Measurements from ENCODE around the gene DAP3. TPM values are rescaled to one million over a fixed set of nuclear protein-coding genes. Genes with fewer than 3 reads are reported as not detected.
A peak's percentile ranks its signal among the peaks of the same experiment; 100 is the strongest.
"Not testable (repeated sequence)": the region's sequence is repeated elsewhere in the genome, so short reads cannot be mapped to it uniquely, and the experiment has no call there.

The DAP3 gene
- total and polyA plus RNA-seq, 4 donors = 50.9 to 114 (median 76.5) TPM

DNA sequence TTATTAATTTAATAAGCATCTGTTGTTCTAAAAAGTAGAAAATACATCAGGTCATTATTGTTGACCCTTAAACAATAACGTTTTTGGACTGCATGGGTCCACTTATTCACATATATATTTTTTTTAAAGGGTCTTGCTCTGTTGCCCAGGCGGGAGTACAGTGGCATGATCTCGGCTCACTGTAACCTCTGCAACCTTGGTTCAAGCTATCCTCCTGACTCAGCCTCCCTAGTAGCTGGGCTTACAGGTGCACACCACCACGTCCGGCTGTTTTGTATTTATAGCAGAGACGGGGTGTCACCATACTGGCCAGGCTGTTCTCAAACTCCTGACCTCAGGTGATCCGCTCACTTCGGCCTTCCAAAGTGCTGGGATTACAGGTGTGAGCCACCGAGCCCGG, 53.0 kb downstream of the DAP3 start:
- H3K9me3 ChIP-seq (ENCODE audit: control insufficient read depth, insufficient read depth, low read length) = no peaks in the 10 kb centered on the region
- 87% methylated on average over 9 of the region's 10 CpGs for WGBS (ENCODE audit: insufficient coverage)
- DNase-seq (ENCODE audit: low read depth in 4 of 6, low spot score in 6 of 6) = no peak

DNA sequence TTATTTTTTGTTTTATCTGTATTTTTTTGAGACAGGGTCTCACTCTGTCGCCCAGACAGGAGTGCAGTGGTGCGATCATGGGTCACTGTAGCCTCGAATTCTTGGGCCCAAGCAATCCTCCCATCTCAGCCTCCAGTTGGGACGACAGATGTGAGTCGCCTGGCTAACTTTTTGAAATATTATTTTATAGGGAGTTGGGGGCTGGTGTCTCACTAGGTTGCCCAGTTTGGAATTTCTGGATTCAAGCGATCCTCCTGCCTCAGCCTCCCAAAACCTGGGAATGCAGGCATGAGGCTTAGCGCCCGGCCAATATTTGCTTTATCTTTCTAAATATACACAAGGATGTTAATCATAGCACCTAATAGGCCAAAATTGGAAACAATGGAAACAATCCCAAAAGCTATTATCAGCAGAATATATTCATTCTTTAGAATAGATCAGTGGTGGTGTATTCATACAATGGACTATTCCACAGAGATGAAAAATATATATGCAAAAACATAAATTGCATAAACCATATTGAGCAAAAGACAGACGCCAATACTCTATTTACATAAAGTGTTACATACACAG, 55.9 kb downstream of the DAP3 start:
- H3K9me3 ChIP-seq (ENCODE audit: control insufficient read depth, insufficient read depth, low read length) = no peaks in the 10 kb centered on the region
- H3K4me3 ChIP-seq (ENCODE audit: low read depth, low read length) = peak overlapping the region; percentile 70
- H3K36me3 ChIP-seq (ENCODE audit: control insufficient read depth, insufficient read depth, low read length) = peaks cover 17% of the 10 kb centered on the region
- H3K27me3 ChIP-seq (ENCODE audit: control insufficient read depth, insufficient read depth, low read length) = no peaks in the 10 kb centered on the region
- DNase-seq (ENCODE audit: low read depth in 4 of 6, low spot score in 6 of 6) = no peak
- H3K4me1 ChIP-seq (ENCODE audit: control insufficient read depth, insufficient read depth, low read length) = peaks cover 5% of the 10 kb centered on the region
- H3K27ac ChIP-seq (ENCODE audit: low read depth, low read length) = peak overlapping the region; percentile 77
- 100% methylated on average over 3 of the region's 9 CpGs for WGBS (ENCODE audit: insufficient coverage)

More for the DNA sequence above, 53.0 kb downstream of the DAP3 start:
- Histone ChIP-seq H3K4me1 (ENCODE audit: control insufficient read depth, insufficient read depth, low read length) (peaks cover 5% of the 10 kb centered on the region), H3K4me3 (ENCODE audit: low read depth, low read length) (no peak overlapping the region), H3K27ac (ENCODE audit: low read depth, low read length) (no peak overlapping the region), H3K27me3 (ENCODE audit: control insufficient read depth, insufficient read depth, low read length) (no peaks in the 10 kb centered on the region), H3K36me3 (ENCODE audit: control insufficient read depth, insufficient read depth, low read length) (peaks cover 17% of the 10 kb centered on the region)

DNA sequence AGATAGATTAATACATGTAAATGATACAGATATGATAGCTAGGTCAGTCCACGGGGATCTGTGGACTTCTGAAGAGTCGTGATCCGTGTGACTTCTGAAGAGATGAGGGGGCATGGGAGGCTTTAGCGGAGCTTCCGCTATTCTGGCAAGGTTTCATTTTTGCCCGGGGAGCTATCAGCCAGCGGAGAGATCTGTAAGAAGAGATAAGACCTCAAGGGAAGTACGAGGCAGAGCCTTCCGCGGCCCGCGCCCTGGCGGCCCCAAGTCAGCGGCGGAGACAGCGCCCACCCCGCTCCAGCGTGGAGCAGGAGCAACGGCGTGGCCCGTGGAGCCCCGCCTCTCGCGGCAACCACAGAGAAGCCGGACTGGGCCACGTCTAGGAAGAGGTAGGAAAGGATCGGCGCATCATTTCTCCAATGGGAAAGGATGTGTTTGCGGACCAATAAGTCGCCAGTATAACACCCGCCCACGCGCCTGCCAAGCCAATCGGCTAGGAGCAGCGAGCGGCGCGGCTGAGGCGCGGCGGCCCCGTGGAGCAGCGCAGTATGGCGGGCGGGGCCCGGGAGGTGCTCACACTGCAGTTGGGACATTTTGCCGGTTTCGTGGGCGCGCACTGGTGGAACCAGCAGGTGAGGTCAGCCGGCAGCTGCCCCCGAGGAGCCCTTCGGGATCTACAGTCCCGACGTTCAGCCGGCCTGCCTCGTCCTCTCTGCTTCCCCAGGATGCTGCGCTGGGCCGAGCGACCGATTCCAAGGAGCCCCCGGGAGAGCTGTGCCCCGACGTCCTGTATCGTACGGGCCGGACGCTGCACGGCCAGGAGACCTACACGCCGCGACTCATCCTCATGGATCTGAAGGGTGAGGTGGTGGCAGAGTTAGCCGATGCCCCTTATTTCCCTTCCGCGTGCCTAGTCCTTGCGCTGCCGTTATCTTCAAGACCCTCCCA, 56.7 kb downstream of the DAP3 start:
- not testable (repeated sequence) for H3K4me1 ChIP-seq (ENCODE audit: control insufficient read depth, insufficient read depth, low read length); H3K27me3 ChIP-seq (ENCODE audit: control insufficient read depth, insufficient read depth, low read length); H3K9me3 ChIP-seq (ENCODE audit: control insufficient read depth, insufficient read depth, low read length)
- Histone ChIP-seq H3K27ac (ENCODE audit: low read depth, low read length) (peak overlapping the region; percentile 77), H3K4me3 (ENCODE audit: low read depth, low read length) (peak overlapping the region; percentile 70), H3K36me3 (ENCODE audit: control insufficient read depth, insufficient read depth, low read length) (peaks cover 14% of the 10 kb centered on the region)
- peak; percentile 81 to 99 (median 88) for DNase-seq (ENCODE audit: low read depth in 4 of 6, low spot score in 6 of 6)
- WGBS (ENCODE audit: insufficient coverage) = 0% methylated on average over 28 of the region's 77 CpGs

DNA sequence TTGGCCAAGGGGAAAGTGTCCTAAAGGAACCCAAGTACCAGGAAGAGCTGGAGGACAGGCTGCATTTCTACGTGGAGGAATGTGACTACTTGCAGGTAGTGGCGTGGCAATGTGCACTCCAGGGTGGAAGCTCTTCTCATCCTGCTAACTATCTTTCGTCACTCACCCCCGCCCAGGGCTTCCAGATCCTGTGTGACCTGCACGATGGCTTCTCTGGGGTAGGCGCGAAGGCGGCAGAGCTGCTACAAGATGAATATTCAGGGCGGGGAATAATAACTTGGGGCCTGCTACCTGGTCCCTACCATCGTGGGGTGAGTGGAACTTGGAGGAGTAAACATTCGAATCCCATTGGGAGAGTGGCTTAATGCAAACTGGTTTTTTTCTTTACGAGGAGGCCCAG, 58.7 kb downstream of the DAP3 start:
- DNase-seq (ENCODE audit: low read depth in 4 of 6, low spot score in 6 of 6); H3K27ac ChIP-seq (ENCODE audit: low read depth, low read length); H3K27me3 ChIP-seq (ENCODE audit: control insufficient read depth, insufficient read depth, low read length); H3K9me3 ChIP-seq (ENCODE audit: control insufficient read depth, insufficient read depth, low read length); H3K4me1 ChIP-seq (ENCODE audit: control insufficient read depth, insufficient read depth, low read length); H3K4me3 ChIP-seq (ENCODE audit: low read depth, low read length): not testable (repeated sequence)
- H3K36me3 ChIP-seq (ENCODE audit: control insufficient read depth, insufficient read depth, low read length) = peaks cover 24% of the 10 kb centered on the region
- WGBS (ENCODE audit: insufficient coverage) = 96% methylated on average over 9 of the region's 12 CpGs

DNA sequence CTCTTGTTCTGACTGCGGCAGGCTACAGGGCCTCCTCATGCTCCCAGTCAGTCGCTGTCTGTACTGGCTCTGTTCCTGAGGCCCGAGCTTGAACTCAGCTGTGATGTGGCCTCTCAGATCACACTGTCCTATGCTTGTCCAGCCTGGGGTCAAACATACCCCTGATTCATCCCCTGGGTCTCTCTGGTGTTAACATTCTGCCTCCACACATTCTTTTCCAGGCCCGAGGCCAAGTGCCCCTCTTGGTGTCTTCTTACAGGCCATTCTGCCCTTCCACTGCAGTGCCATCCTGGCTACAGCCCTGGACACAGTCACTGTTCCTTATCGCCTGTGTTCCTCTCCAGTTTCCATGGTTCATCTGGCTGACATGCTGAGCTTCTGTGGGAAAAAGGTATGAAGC, 59.2 kb downstream of the DAP3 start:
- WGBS (ENCODE audit: insufficient coverage) = 86% methylated on average over 4 of the region's 5 CpGs
- H3K27ac ChIP-seq (ENCODE audit: low read depth, low read length); H3K27me3 ChIP-seq (ENCODE audit: control insufficient read depth, insufficient read depth, low read length); H3K4me3 ChIP-seq (ENCODE audit: low read depth, low read length); DNase-seq (ENCODE audit: low read depth in 4 of 6, low spot score in 6 of 6); H3K4me1 ChIP-seq (ENCODE audit: control insufficient read depth, insufficient read depth, low read length); H3K9me3 ChIP-seq (ENCODE audit: control insufficient read depth, insufficient read depth, low read length): not testable (repeated sequence)
- peaks cover 28% of the 10 kb centered on the region for H3K36me3 ChIP-seq (ENCODE audit: control insufficient read depth, insufficient read depth, low read length)

DNA sequence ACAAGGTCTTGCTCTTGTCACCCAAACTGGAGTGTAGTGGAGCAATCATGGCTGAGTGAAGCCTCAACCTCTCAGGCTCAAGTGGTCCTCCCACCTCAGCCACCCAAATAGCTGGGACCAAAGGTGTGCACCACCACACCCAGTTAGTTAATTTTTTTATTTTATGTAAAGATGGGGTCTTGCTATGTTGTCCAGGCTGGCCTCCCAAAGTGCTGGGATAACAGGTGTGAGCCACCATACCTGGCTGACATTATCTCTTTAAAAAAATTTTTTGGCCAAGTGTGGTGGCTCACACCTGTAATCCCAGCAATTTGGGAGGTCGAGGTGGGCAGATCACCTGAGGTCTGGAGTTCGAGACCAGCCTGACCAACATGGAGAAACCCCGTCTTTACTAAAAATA, 70.1 kb downstream of the DAP3 start:
- DNase-seq (ENCODE audit: low read depth in 4 of 6, low spot score in 6 of 6); H3K27ac ChIP-seq (ENCODE audit: low read depth, low read length); H3K27me3 ChIP-seq (ENCODE audit: control insufficient read depth, insufficient read depth, low read length); H3K9me3 ChIP-seq (ENCODE audit: control insufficient read depth, insufficient read depth, low read length); H3K4me3 ChIP-seq (ENCODE audit: low read depth, low read length); H3K4me1 ChIP-seq (ENCODE audit: control insufficient read depth, insufficient read depth, low read length): not testable (repeated sequence)
- H3K36me3 ChIP-seq (ENCODE audit: control insufficient read depth, insufficient read depth, low read length) = peaks cover 53% of the 10 kb centered on the region
- WGBS (ENCODE audit: insufficient coverage) = 100% methylated on average over 3 of the region's 3 CpGs

DNA sequence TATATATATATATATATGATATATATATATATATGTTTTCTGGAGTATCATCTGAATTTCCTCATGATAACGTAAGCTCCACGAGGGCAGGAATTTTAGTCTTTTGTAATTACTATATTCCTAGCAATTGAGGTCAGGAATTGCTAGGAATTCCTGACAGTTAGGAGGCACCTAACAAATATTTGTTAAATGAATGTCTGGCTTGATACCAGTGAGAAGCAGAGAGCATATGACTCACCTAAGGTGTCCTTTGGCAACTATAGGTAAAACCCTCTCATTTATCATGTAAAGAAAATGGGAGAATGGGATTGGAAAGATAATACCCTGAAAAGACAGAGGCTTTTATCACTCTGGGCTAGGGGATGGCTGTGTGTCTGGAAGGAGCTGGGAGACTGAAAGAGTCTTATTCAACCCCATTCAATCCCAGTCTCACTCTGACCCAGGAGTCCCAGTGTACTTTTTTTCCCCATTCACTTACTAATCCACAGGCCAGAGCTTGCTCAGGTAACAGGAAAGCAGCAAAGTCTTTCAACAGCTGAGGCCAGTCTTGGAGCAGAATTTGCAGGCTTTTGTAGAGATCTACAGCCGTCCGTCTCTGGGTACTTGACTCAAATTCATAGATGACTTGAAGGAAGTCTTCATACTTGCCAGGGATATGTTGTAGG, 71.2 kb downstream of the DAP3 start:
- Histone ChIP-seq H3K36me3 (ENCODE audit: control insufficient read depth, insufficient read depth, low read length) (peaks cover 53% of the 10 kb centered on the region), H3K4me1 (ENCODE audit: control insufficient read depth, insufficient read depth, low read length) (no peaks in the 10 kb centered on the region), H3K27me3 (ENCODE audit: control insufficient read depth, insufficient read depth, low read length) (no peaks in the 10 kb centered on the region), H3K27ac (ENCODE audit: low read depth, low read length) (no peak overlapping the region), H3K4me3 (ENCODE audit: low read depth, low read length) (no peak overlapping the region), H3K9me3 (ENCODE audit: control insufficient read depth, insufficient read depth, low read length) (no peaks in the 10 kb centered on the region)
- 90% methylated on average over 2 of the region's 4 CpGs for WGBS (ENCODE audit: insufficient coverage)
- no peak for DNase-seq (ENCODE audit: low read depth in 4 of 6, low spot score in 6 of 6)

DNA sequence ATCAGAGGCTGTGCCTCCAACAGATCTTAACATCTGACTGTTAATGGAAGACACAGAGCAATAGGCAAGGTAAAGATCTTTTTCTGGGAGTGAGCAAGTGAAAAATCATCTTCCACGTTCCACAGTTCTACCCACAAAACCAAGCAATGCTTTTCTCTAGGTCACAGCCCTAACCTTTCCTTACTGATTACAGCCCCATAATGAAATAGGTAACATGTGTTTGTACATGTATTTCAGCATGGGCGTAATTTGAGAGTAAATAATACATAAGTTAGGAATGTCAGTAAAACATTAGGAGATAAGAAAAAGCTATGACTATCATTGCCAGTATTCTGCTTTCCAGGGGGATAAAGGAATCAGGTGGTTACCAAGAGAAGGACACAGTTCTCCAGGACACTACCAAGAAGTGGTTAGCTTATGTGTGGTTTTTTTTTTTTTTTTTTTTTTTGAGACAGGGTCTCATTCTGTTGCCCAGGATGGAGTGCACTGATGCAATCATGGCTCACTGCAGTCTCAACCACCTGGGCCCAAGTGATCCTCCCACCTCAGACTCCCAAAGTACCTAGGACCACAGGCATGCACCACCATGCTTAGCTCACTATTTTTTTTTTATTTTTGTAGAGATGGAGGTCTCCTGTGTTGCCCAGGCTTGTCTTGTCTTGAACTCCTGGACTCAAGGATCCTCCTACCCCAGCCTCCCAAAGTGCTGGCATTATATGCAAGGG, 72.0 kb downstream of the DAP3 start:
- peaks cover 54% of the 10 kb centered on the region for H3K36me3 ChIP-seq (ENCODE audit: control insufficient read depth, insufficient read depth, low read length)
- no peaks in the 10 kb centered on the region for H3K9me3 ChIP-seq (ENCODE audit: control insufficient read depth, insufficient read depth, low read length)
- no peak for DNase-seq (ENCODE audit: low read depth in 4 of 6, low spot score in 6 of 6)
- no CpG with 5 or more reads among the region's 2 CpGs for WGBS (ENCODE audit: insufficient coverage)
- H3K27ac ChIP-seq (ENCODE audit: low read depth, low read length) = no peak overlapping the region
- no peak overlapping the region for H3K4me3 ChIP-seq (ENCODE audit: low read depth, low read length)
- H3K27me3 ChIP-seq (ENCODE audit: control insufficient read depth, insufficient read depth, low read length) = no peaks in the 10 kb centered on the region
- H3K4me1 ChIP-seq (ENCODE audit: control insufficient read depth, insufficient read depth, low read length) = no peaks in the 10 kb centered on the region

DNA sequence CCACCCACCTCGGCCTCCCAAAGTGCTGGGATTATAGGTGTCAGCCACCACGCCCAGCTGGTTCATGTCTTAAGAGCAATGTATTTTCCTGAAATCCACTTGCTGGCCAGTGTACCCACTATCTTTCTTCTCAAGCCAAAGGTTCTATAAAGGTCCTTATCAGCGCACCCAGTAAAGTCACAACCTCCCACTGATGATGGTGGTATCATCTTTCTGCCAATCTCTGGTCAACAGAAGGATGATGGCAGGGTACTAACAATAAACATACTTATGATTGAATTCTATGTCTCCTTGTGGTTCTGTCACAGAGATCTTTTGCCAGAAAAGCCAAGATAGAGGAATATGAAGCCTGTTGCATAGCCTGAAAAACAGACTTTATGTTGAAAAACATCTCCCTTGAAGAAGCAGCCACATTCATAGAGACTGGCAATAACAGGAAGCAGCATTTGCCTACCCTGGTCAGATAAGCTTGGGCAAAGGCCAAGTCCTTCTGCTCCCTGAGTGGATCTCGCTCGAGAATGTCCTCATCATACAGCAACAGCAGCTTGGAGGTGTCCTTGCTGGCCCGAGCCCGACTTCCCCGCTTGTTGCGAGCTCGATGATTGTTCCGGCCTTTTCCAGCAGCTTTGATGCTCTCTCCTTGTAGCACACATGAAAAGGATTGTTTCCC, 73.0 kb downstream of the DAP3 start:
- H3K4me3 ChIP-seq (ENCODE audit: low read depth, low read length) = no peak overlapping the region
- DNase-seq (ENCODE audit: low read depth in 4 of 6, low spot score in 6 of 6) = no peak
- no peaks in the 10 kb centered on the region for H3K9me3 ChIP-seq (ENCODE audit: control insufficient read depth, insufficient read depth, low read length)
- no peaks in the 10 kb centered on the region for H3K4me1 ChIP-seq (ENCODE audit: control insufficient read depth, insufficient read depth, low read length)
- H3K36me3 ChIP-seq (ENCODE audit: control insufficient read depth, insufficient read depth, low read length) = peaks cover 57% of the 10 kb centered on the region
- H3K27me3 ChIP-seq (ENCODE audit: control insufficient read depth, insufficient read depth, low read length) = no peaks in the 10 kb centered on the region
- WGBS (ENCODE audit: insufficient coverage) = 91% methylated on average over 4 of the region's 11 CpGs
- no peak overlapping the region for H3K27ac ChIP-seq (ENCODE audit: low read depth, low read length)

Measured in spinal cord (tissue), 10 donors.